OCI-LY7 (cell line): ENCODE measurements around the gene HSDL2.

ENCODE experiments used
- CTCF ChIP-seq: fragments of 200-600 bp; sonication (generic); conservative IDR thresholded peaks from 2 replicates; pipeline ENCODE4 v1.5.1; 2014; ENCODE audit warnings: mild to moderate bottlenecking, antibody characterized with exemption, low read length, moderate library complexity, mixed read lengths
- EZH2phosphoT487 ChIP-seq: fragments of 200-600 bp; sonication (generic); IDR thresholded peaks from 2 replicates; pipeline ENCODE4 v1.6.1; 2018; ENCODE audit warnings: low read depth, borderline replicate concordance, mild to moderate bottlenecking, mixed run types, antibody characterized with exemption, low read length, moderate library complexity, mixed read lengths

- TF ChIP-seq CTCF, result no peak
- no peak for TF ChIP-seq EZH2phosphoT487
Observed at GRCh38 chr9:112477330-112477729, 97.4 kb downstream of the HSDL2 start.
